ENCODE results near the gene NRBF2.
A peak's percentile ranks its signal among the peaks of the same experiment; 100 is the strongest.
"Not testable (repeated sequence)": the region's sequence is repeated elsewhere in the genome, so short reads cannot be mapped to it uniquely, and the experiment has no call there.

Gene NRBF2

DNA sequence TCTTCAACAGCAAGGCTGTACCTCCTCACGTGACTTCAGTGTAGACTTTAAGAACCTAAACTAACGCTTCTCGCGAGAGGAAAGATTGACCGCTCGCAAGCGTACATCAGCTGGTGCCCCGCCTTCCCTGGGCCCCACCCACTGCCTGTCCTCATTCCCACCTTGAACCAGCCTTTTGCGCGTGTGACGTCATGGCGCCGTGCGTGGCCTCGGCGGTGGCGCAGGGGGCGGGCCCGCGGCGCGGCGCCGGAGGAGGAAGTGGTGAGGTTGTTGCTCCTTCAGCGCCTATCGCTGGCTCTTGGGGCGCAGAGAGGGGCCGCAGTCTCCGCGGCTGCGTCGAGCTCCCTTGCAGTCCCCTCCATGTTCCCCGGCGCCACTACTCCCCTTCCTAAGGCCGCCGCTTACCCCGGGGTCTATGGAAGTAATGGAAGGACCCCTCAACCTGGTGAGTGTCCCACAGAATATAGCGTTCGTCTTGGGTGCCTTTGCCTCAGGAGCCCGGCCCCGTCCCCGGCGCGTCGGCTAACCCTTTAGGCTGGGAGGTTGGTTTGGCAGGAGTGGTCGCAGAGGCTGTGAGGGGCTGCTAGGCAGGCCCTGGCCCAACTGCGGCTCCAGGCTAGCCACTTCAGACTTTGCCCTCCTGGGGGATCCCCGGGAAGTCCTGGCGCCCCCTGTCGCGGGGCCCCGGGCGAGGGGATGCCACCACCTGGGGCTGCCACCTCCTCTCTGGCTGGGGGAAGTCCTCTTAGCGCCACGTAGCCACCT is at the start of gene NRBF2:
Gene NRBF2 (plus strand): TSS at position 273 of the 765 bp plus-strand sequence. CDS start 143 bp downstream, at position 416.
- no peak for TF ChIP-seq EZH2 (IDR thresholded peaks at IDR 0.05; ENCODE audit: borderline replicate concordance, low read length)
- TF ChIP-seq, protein P1, sequence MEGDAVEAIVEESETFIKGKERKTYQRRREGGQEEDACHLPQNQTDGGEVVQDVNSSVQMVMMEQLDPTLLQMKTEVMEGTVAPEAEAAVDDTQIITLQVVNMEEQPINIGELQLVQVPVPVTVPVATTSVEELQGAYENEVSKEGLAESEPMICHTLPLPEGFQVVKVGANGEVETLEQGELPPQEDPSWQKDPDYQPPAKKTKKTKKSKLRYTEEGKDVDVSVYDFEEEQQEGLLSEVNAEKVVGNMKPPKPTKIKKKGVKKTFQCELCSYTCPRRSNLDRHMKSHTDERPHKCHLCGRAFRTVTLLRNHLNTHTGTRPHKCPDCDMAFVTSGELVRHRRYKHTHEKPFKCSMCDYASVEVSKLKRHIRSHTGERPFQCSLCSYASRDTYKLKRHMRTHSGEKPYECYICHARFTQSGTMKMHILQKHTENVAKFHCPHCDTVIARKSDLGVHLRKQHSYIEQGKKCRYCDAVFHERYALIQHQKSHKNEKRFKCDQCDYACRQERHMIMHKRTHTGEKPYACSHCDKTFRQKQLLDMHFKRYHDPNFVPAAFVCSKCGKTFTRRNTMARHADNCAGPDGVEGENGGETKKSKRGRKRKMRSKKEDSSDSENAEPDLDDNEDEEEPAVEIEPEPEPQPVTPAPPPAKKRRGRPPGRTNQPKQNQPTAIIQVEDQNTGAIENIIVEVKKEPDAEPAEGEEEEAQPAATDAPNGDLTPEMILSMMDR (IDR thresholded peaks at IDR 0.05; ENCODE audit: low read length) = peak; percentile 46

DNA sequence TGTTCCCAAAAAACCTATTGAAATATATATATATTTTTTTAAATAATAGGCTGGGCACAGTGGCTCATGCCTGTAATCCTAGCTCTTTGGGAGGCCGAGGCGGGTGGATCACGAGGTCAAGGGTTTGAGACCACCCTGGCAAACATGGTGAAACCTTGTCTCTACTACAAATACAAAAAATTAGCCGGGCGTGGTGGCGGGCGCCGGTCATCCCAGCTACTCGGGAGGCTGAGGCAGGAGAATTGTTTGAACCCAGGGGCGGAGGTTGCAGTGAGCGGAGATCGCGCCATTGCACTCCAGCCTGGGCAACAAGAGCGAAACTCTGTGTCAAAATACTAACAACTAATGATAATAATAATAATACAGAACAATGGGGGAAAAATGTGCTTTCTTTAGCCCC is 49.7 kb upstream of the NRBF2 start:
- H3K9me2 ChIP-seq (ENCODE audit: low read depth, low read length); H3K4me3 ChIP-seq (ENCODE audit: low read depth, low read length, poor library complexity, severe bottlenecking); H3F3A ChIP-seq (ENCODE audit: insufficient read depth, low read length); H3K36me3 ChIP-seq (ENCODE audit: insufficient read depth, low read length); H2AFZ ChIP-seq (ENCODE audit: low read length); H3K4me1 ChIP-seq (ENCODE audit: insufficient read depth, low read length, severe bottlenecking); H3K27ac ChIP-seq (ENCODE audit: low read depth, low read length, poor library complexity, severe bottlenecking); H3K79me2 ChIP-seq (ENCODE audit: insufficient read depth, low read length); H3K9me3 ChIP-seq (ENCODE audit: low read length); H3K4me2 ChIP-seq (ENCODE audit: low read length); H3K9ac ChIP-seq (ENCODE audit: low read length); H4K20me1 ChIP-seq (ENCODE audit: insufficient read depth, low read length); H3K27me3 ChIP-seq (ENCODE audit: insufficient read depth, low read length): not testable (repeated sequence)

More for the DNA sequence above, at the start of gene NRBF2:
- Histone ChIP-seq H2AFZ (ENCODE audit: low read length) (peak within 1 kb of the TSS; percentile 85; the same call in 1 of the 2 replicates), H4K20me1 (ENCODE audit: insufficient read depth, low read length) (no peaks in the 10 kb centered on the region), H3K9me3 (ENCODE audit: low read length) (no peaks in the 10 kb centered on the region), H3K4me1 (ENCODE audit: insufficient read depth, low read length, severe bottlenecking) (peaks cover 27% of the 10 kb centered on the region), H3K4me2 (ENCODE audit: low read length) (peak within 1 kb of the TSS; percentile 99), H3K4me3 (ENCODE audit: low read depth, low read length, poor library complexity, severe bottlenecking) (peak within 1 kb of the TSS; percentile 91), H3K27ac (ENCODE audit: low read depth, low read length, poor library complexity, severe bottlenecking) (peak within 1 kb of the TSS; percentile 73), H3K9ac (ENCODE audit: low read length) (peak within 1 kb of the TSS; percentile 88), H3K36me3 (ENCODE audit: insufficient read depth, low read length) (peaks cover 23% of the 10 kb centered on the region), H3K9me2 (ENCODE audit: low read depth, low read length) (no peaks in the 10 kb centered on the region), H3F3A (ENCODE audit: insufficient read depth, low read length) (no peaks in the 10 kb centered on the region), H3K27me3 (ENCODE audit: insufficient read depth, low read length) (no peaks in the 10 kb centered on the region), H3K79me2 (ENCODE audit: insufficient read depth, low read length) (peaks cover 46% of the 10 kb centered on the region)

DNA sequence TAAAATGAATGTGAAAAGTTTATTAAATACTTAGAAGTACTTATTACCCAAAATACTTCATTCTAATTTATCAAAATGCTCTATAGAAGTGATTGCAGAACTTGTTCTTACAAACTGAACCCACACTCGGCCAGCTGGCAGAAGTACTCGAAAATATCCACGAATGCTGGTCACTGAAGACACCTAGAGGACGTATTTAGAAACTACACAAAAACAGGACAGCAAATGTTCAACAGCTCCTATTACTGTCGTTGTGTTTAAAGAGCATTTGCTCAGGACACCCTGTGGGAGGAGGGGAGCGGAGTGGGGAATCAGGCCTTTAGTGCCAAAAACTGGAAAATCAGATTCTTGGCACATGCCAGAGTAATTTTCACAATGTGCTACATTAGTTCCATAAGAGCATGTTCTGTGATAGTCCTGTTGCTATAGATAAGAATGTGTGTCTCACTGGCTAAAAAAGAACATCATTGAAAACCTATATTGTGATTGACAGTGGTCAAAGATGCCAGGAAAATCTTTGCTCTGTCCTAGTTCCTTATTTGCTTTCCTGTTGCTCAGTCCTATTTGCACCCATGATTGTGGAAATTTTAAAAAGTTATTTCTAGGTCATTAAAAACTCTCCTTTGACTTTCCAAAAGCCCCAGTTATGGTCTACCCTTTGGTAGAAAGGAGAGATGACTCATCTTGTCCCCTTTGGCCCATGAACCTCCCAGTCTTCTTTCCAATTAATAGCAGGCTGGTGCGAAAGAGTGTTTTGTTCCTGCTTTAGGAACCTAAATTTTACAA is 49.0 kb upstream of the NRBF2 start:
- no peak overlapping the region for H2AFZ ChIP-seq (ENCODE audit: low read length)
- H3K36me3 ChIP-seq (ENCODE audit: insufficient read depth, low read length) = no peaks in the 10 kb centered on the region
- H3F3A ChIP-seq (ENCODE audit: insufficient read depth, low read length) = no peaks in the 10 kb centered on the region
- no peaks in the 10 kb centered on the region for H3K9me3 ChIP-seq (ENCODE audit: low read length)
- no peak overlapping the region for H3K9ac ChIP-seq (ENCODE audit: low read length)
- H3K27me3 ChIP-seq (ENCODE audit: insufficient read depth, low read length) = no peaks in the 10 kb centered on the region
- H4K20me1 ChIP-seq (ENCODE audit: insufficient read depth, low read length) = no peaks in the 10 kb centered on the region
- TF ChIP-seq, protein P1 (IDR thresholded peaks at IDR 0.05; ENCODE audit: low read length) = peak; percentile 71
- TF ChIP-seq EZH2 (IDR thresholded peaks at IDR 0.05; ENCODE audit: borderline replicate concordance, low read length) = no peak
- H3K27ac ChIP-seq (ENCODE audit: low read depth, low read length, poor library complexity, severe bottlenecking) = no peak overlapping the region
- H3K79me2 ChIP-seq (ENCODE audit: insufficient read depth, low read length) = no peaks in the 10 kb centered on the region
- H3K9me2 ChIP-seq (ENCODE audit: low read depth, low read length) = no peaks in the 10 kb centered on the region
- no peak overlapping the region for H3K4me3 ChIP-seq (ENCODE audit: low read depth, low read length, poor library complexity, severe bottlenecking)
- no peaks in the 10 kb centered on the region for H3K4me1 ChIP-seq (ENCODE audit: insufficient read depth, low read length, severe bottlenecking)
- no peak overlapping the region for H3K4me2 ChIP-seq (ENCODE audit: low read length)
